GM19099 (cell line): ENCODE data around the gene CDC27.
A peak's percentile ranks its signal among the peaks of the same experiment; 100 is the strongest.

Experiments used
- POLR2A ChIP-seq: IDR thresholded peaks from 3 replicates; pipeline ENCODE4 v1.6.1; 2011; ENCODE audit warnings: low read depth; ENCODE audit not compliant: insufficient read length; ENCODE audit errors: extremely low read depth

CDC27 gene

DNA sequence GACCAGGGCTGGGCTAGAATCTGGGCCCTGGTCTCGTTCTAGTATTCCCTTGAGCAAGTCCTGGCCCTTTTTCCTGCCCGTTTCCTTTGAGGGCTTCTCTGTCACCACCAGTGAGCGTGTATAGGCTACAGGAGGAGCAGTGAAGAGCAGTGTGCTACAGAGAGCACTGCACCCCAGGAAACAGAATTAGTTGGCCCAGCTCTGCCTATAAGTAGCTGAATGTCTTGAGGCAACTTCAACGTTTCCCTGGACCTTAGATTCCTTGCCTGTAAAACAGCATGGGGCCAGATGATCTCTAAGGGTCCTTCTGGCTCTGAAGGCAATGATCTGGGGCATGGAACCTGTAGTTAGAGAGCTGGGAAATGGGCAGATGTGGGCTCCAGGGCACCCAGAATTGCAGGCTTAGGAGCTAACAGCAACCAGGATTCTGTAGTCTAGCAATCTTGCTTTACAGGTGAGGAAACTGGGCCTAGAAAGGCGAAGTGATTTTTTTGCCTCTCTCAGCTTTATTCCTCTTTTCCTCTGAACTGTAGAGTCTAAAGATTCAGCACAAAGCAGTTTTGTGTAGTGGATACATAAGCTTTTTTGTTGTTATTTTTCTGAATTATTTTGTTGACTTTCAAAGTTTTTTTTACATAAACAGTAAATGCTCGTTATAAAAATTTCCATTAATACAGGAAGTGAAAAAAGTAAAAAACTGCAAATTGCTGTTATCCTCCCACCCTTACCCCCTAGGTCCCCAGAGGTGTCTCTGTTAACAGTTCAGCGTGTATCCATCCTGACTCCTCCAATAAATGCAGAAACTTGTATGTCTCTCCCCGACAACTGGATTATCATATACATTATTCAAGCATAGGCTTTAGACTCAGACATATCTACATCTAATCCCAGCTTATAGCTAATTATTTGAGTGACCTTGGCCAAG lies 18.3 kb upstream of the CDC27 start:
- no peak for TF ChIP-seq POLR2A

DNA sequence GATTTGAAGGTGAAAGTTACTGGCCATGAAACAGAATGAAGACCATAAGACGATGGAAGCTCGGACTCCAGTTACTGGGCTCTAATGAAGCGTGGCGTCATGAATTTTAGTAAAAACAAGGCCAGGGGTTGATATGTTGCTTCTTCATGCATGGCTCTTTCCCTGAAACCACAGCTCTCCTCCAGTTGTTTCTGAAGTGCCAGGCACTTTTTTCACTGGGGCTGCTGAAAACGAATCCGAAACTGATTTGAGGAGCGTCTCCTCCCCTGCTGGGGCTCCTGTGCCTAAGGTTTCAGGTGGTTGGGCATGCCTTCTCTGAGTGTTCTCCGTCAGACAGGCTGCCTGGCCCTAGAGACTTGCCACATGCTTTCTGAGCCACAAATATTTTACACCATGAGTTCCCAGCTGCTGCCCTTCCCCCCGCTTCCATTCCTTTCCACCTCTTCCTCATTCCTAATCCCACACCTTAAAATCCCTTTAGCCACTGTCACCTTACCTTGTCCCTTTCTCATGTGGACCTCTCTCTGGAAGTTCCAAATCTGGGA lies 16.4 kb upstream of the CDC27 start:
- TF ChIP-seq POLR2A: no peak

DNA sequence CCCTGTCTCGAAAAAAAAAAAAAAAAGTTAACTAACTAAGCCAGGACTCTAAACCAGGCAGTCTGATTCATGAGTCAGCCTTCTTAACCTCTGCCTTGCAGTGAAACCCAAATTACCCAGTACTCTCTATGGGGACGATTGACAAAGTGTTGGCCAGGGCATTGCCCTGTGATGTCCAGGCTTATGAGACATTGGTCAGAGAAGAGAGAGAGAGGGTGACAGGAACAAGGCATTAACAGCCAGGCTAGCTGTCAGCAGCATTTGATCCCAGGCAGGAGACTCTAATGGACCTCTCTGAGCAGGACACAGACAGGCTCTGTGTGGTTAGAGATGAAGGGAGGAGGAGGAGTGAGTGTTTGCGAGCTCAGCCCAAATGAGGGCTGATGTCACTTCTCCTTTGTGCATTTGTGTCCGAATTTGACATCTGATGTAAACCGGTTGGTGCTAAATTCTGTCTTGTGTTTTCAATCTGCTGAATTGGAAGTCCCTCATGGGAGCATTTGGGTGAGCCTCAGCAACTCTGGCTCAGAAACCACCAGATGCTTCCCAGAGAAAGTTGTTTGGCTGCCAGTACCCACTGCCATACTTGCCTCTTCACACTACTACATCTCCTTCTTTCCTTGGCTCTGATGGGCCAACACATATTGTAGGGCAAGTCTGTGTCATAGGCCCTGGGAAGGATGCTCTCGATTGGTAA lies 15.8 kb upstream of the CDC27 start:
- peak; percentile 62 for TF ChIP-seq POLR2A

DNA sequence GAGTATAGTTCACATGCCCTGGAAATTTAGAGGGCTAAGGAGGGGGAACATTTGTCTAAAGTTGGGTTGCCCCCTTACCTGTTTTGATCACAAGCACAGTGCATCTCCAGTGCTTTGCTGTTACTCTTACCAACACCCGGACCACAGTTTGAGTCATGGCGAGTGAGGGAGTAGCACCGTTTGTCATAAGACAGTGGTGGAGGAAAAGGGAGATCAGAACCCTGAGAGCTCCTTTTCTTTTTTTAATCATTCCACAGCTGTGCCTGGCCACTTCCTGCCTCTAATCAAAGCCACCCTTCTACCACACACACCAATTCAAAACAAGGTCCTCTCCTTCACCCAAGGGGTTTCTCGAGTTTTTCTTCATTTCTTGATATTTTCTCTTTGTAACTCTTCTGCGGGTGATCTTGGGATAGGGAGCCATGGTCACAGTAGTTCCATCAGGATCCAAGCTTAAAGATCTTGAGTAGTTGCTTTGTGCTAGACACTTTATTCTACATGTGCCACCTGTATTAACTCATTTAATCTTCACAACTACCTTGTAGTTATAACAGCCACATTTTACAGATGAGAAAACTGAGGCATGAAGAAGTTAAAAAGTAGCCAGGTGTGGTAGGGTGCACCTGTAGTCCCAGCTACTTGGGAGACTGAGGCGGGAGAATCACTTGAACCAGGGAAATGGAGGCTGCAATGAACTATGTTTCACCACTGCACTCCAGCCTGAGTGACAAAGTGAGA lies 15.1 kb upstream of the CDC27 start:
- no peak for TF ChIP-seq POLR2A

DNA sequence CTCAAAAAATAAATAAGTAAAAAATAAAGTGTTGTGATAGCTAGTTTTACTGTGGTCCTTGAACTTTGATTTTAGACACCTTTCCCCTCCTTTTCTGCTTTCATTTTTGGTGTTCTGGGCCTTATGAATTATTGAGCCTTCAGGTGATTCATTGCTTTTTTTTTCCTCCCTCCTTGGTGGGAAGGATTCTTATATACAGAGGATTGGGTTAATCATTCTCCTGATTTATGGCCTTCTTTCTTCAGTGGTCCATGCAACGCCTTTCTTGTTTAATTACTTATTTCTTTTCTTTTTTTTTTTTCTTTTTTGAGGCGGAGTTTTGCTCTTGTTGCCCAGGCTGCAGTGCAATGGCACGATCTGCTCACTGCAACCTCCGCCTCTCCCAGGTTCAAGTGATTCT lies 12.1 kb upstream of the CDC27 start:
- TF ChIP-seq POLR2A: no peak

DNA sequence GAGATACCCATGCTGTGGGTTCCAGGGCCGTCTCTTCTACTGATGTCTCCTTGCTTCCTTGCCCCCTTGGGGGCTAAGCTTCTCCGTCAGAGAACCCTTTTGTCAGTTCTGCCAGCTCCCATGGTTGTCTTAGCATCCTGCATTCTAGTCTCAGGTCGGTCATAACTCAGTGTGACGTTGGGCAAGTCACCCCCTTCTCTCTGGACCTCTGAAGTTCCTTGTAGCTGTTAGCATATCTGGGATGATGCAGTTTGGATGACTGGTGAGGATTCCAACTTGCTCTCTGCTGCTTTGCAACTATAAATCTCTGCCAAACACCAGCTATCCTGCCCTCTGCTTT lies 11.2 kb upstream of the CDC27 start:
- no peak for TF ChIP-seq POLR2A

DNA sequence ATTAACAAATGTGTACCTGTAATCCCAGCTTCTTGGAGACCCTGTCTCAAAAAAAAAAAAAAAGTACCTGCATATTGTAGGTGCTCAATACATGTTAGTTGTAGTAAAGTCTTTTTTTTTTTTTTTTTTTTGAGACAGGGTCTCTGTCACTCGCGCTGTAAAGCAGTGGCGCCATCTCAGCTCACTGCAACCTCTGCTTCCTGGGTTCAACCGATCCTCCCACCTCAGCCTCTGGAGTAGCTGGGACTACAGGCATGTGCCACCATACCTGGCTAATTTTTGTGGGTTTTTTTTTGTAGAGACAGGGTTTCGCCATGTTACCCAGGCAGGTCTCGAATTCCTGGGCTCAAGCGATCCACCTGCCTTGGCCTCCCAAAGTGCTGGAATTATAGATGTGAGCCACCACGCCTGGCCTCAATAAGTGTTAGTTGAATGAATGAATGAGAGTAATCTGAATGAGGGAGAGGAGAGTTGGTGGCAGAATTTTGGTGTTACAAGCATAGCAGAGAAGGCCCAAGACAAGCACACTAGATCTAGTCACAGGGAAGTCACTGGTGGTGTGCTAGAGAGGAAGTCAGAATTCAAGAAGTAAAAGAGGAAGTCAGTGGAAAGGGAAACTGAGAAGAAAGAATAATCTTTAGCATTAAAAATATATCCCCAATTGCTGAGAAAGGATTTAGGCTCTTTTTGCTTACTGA lies 10.7 kb upstream of the CDC27 start:
- no peak for TF ChIP-seq POLR2A

DNA sequence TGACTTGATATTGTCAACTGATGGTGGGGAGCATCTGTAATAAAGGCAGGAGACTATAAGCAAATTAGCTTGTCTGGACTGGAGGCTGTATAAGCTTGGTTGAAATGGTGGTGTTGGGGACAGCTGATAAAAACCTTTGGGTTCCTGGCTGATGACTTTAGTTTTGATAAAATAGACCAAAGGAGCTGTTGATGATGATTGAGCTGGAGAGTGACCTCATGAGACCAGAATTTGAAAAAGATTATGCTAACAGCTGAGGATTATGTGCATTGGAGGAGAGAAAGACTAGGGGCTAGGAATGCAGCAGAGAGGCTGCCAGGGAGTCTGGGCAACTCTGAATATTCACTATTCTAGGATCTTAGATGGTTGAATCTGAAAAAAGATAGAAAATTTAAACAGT lies 8.7 kb upstream of the CDC27 start:
- TF ChIP-seq POLR2A: no peak

DNA sequence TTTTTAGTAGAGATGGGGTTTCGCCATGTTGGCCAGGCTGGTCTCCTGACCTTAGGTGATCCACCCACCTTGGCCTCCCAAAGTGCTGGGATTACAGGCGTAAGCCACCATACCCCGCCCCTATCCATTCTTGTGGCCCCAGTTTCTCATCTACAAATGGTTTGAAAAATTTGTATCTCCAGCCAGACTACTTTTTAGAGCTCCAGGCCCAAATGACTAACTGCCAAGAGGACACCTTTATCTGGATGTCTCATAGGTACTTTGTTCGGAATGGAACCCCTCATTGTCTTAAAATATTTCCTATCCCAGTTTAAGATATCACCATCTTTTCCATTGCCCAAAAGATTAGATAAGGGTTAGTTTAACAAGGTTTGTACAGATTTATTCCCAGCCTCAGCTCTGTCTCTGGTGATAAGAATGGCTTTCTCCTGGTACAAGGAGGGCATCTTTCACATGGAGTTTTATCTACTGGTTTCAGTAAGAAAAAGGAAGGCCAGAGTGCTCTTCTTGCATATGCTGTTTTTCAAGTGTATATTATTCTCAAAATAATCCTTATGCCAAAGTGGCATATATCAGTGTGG lies 4.9 kb upstream of the CDC27 start:
- no peak for TF ChIP-seq POLR2A

DNA sequence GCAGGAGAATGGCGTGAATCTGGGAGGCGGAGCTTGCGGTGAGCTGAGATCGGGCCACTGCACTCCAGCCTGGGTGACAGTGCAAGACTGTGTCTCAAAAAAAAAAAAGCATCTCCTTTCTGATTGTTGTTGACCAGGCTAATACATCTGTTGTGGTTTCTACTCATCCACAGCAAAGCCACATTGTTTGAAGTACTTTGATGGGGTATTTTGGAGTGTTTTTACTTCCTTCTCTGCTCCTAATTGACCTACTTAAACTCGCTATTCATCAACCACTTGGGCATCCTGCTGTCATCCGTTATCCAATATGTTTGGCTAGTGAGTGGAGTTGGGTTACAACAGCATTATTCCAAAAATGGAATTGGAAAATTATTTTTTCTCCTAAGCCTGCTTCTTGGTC lies 3.5 kb upstream of the CDC27 start:
- TF ChIP-seq POLR2A: no peak

DNA sequence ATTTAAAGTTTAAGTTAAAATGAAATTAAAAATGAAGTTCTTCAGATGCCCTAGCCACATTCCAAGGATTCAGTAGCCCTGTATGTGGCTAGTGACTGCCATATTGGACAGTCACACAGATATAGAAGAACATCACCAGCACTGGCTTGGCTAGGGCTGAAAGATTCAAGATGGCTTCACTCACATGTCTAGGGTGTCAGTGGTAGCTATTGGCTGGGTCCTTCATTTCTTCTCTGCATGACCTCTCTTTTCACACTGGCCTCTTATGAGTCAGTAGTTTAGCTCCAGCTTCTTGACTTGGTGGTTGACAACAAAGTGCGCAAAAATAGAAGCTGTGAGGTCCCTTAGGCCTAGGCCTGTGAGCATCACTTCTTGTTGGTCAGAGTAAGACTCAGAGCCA lies 1.7 kb upstream of the CDC27 start:
- no peak for TF ChIP-seq POLR2A

DNA sequence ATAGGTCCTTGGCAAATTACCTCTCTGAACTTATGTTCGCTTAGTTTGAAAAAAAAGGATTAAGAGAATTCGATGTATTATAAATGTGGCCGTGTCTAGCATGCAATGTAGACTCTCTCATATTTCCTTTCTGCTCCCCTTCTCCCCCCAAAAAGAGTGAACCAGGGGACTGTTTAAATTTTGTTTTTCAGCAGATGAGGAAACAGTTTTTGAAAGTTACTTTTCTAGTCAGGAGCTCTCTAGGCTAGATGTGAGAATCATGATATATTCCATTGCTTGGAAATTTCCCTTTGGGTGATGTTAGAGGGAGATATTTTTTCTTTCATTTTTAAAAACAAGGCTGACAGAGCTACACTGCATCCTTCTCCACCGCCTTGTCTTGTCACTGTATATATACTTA lies 1.1 kb upstream of the CDC27 start:
- no peak for TF ChIP-seq POLR2A

DNA sequence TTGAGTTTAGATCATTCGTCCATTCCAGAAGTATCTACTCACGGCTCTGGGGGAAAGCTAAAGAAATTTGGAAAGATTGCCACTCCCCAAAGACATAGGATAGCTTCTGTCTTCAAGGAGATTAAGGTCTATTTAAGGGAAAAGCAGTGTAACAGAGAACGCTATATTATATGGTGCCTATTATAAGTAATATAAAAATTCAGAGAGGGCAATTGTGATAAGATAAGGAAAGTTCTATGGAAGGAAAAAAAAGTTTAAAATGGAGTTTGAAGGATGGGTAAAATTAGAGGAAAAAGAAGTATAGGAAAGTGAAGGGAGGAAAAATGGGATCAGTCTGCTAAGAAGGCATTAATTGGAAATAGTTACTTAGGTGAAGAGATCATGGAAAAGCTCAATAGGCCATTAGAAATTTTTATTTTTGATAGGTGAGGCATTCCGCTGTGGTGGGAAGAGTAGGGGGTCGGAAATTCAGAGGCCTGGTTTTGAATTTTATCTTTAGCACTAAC lies 690 bp upstream of the CDC27 start:
- no peak for TF ChIP-seq POLR2A

DNA sequence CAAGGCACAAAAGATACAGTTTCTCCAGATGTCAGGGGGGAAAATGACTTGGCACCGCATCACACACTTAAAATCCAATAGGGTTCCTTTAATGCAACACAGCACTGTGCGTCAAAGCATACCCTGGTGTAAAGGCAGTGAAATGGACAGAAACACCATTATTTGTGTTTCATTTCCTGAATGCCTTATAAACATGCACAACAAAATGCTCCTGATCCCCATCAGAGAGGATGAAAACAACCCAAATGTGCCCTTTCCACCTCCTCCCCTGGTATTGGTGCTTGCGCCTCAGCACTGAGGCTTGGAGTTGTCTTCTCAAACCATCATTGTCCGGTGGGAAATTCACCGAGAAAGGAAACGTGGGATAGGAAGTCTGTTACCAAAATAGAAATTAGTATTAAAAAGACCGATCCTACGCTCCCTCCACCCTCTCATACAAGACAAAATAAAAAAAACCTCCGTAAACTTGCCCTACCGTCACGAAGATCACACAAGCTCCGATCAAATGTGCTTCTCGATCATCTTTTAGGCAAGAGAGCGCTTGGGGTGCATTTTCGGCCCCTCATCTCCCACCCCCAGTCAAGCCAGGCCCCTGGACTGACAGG lies 722 bp downstream of the CDC27 start:
- no peak for TF ChIP-seq POLR2A
